Stomach (tissue), 9 donors: ENCODE data around the gene SLC23A3. TPM values are rescaled to one million over a fixed set of nuclear protein-coding genes. Genes with fewer than 3 reads are reported as not detected.

Experiments used
- DNase-seq, 2 donors: peaks; one replicate each; pipeline versions ENCODE4 v3.0.0 to v3.0.0-alpha.2; 2013 to 2019
- H3K27ac ChIP-seq, 5 donors: fragments of 200-600 bp in 4 of 5; sonication (generic) in 4 of 5; one replicate each; pipeline ENCODE4 v1.5.1; 2013 to 2019; ENCODE audit warnings: mild to moderate bottlenecking in 1 of 5, moderate library complexity in 1 of 5
- H3K27me3 ChIP-seq, 3 donors: fragments of 200-600 bp; sonication (generic); one replicate each; pipeline ENCODE4 v1.5.1; 2017 to 2019; ENCODE audit warnings: mixed run types in 1 of 3
- H3K36me3 ChIP-seq, 4 donors: fragments of 200-600 bp; sonication (generic); 1 replicate in 3 of 4; 2 replicates in 1 of 4; pipeline ENCODE4 v1.5.1; 2016 to 2019
- H3K4me1 ChIP-seq, 4 donors: fragments of 200-600 bp; sonication (generic); one replicate each; pipeline ENCODE4 v1.5.1; 2016 to 2019
- H3K4me3 ChIP-seq, 4 donors: fragments of 200-600 bp; sonication (generic) in 3 of 4; one replicate each; pipeline ENCODE4 v1.5.1; 2016 to 2019; ENCODE audit warnings: mild to moderate bottlenecking in 1 of 4
- H3K9me3 ChIP-seq, 4 donors: fragments of 200-600 bp; sonication (generic); one replicate each; pipeline ENCODE4 v1.5.1; 2016 to 2019
- CTCF ChIP-seq, 7 experiments: fragments of 450-650 bp in 4 of 7; fragments of 200-600 bp in 3 of 7; sonication (generic) in 3 of 7; IDR thresholded peaks; one replicate each; pipeline ENCODE4 v1.5.1; 2016 to 2019; ENCODE audit warnings: antibody characterized with exemption in 7 of 7, control low read depth in 2 of 7, mild to moderate bottlenecking in 1 of 7
- EP300 ChIP-seq: sonication (generic); formaldehyde crosslinking; IDR thresholded peaks from one replicate; pipeline ENCODE4 v1.6.1; 2017; ENCODE audit warnings: antibody characterized with exemption
- POLR2A ChIP-seq, 4 donors: fragments of 450-650 bp; IDR thresholded peaks; one replicate each; pipeline ENCODE4 v1.6.1; 2016; ENCODE audit warnings: antibody characterized with exemption in 4 of 4, control low read depth in 2 of 4, mild to moderate bottlenecking in 1 of 4, moderate library complexity in 1 of 4
- POLR2AphosphoS5 ChIP-seq, 3 donors: sonication (generic); formaldehyde crosslinking; IDR thresholded peaks; one replicate each; pipeline ENCODE4 v1.6.1; 2016; ENCODE audit warnings: antibody characterized with exemption in 3 of 3
- WGBS, 5 donors: extraction: QIAGEN DNeasy Blood & Tissue Kit in 3 of 5; methylation state at CpG; one replicate each; pipeline versions ENCODE4 v1.1.5 to v1.1.7; 2013 to 2018; 5-methylcytosine and 5-hydroxymethylcytosine counted together
- intact Hi-C: fragments of 100-400 bp; cut with DNase I; formaldehyde crosslinking; loops from one replicate; pipeline ENCODE4 v1.15.1; 2023; ENCODE audit warnings: low total_unique reads
- polyA plus RNA-seq, 3 donors: library from polyadenylated mRNA; stranded (reverse); fragments of 200-250 nt; gene quantifications; one replicate each; pipeline ENCODE4 v1.2.3, GENCODE V29; 2013
- total RNA-seq, 5 donors: library from RNA; depleted of rRNA; stranded (reverse); fragments of >200 nt; gene quantifications; one replicate each; pipeline versions ENCODE4 v1.1.0 to v1.2.3, GENCODE V29; 2014 to 2016
- donor health status: healthy with polysubstance abuse.
- donor health status: Bipolar disorder and iron deficiency.
- donor health status: healthy.

Gene SLC23A3
- total and polyA plus RNA-seq, 8 donors = 0.45 to 4.1 (median 0.92) TPM; not detected in 1

GRCh38 chr2:219180961-219181360 is 11.1 kb upstream of the SLC23A3 start:
- intact Hi-C loops = no loop called here
- no peak for DNase-seq
- Histone ChIP-seq H3K27ac (no peak overlapping the region), H3K4me3 (no peak overlapping the region), H3K36me3 (peaks cover 35 to 64% (median 60%) of the 10 kb centered on the region in 4 donors), H3K27me3 (no peaks in the 10 kb centered on the region), H3K9me3 (no peaks in the 10 kb centered on the region), H3K4me1 (peaks cover 12 to 39% (median 27%) of the 10 kb centered on the region in 4 donors)
- no peak for TF ChIP-seq EP300
- no peak for TF ChIP-seq CTCF (IDR thresholded peaks at IDR 0.05)
- no peak for TF ChIP-seq POLR2AphosphoS5 (IDR thresholded peaks at IDR 0.05)
- no peak for TF ChIP-seq POLR2A (IDR thresholded peaks at IDR 0.05)
- WGBS, 5 donors = 87 to 95% (median 91%) methylated on average over 5 of the region's 5 CpGs

GRCh38 chr2:219179601-219180465 is 10.0 kb upstream of the SLC23A3 start:
- TF ChIP-seq POLR2AphosphoS5 (IDR thresholded peaks at IDR 0.05) = no peak
- TF ChIP-seq POLR2A (IDR thresholded peaks at IDR 0.05) = no peak
- no peak for TF ChIP-seq CTCF (IDR thresholded peaks at IDR 0.05)
- no peak for TF ChIP-seq EP300
- Histone ChIP-seq H3K36me3 (peaks cover 35 to 59% (median 56%) of the 10 kb centered on the region in 4 donors), H3K4me1 (peaks cover 19 to 51% (median 38%) of the 10 kb centered on the region in 4 donors), H3K4me3 (peak overlapping the region in 1 of 4 donors; percentile 91), H3K27ac (no peak overlapping the region), H3K9me3 (no peaks in the 10 kb centered on the region), H3K27me3 (no peaks in the 10 kb centered on the region)
- 92 to 99% (median 95%) methylated on average over 9 of the region's 9 CpGs for WGBS, 5 donors
- intact Hi-C loops = no loop called here
- no peak for DNase-seq

GRCh38 chr2:219178377-219179175 is 8.7 kb upstream of the SLC23A3 start:
- Histone ChIP-seq H3K36me3 (peaks cover 47 to 61% (median 58%) of the 10 kb centered on the region in 4 donors), H3K27ac (peak overlapping the region; percentile 94 to 100 (median 99)), H3K4me3 (peak overlapping the region; percentile 77 to 91 (median 84)), H3K27me3 (no peaks in the 10 kb centered on the region), H3K4me1 (peaks cover 19 to 63% (median 49%) of the 10 kb centered on the region in 4 donors), H3K9me3 (no peaks in the 10 kb centered on the region)
- WGBS, 5 donors = 2 to 3% (median 2%) methylated on average over 23 to 45 of the region's 45 CpGs
- intact Hi-C loops = no loop called here
- DNase-seq = peak; percentile 50 to 78
- no peak for TF ChIP-seq EP300
- TF ChIP-seq POLR2A (IDR thresholded peaks at IDR 0.05) = no peak
- no peak for TF ChIP-seq POLR2AphosphoS5 (IDR thresholded peaks at IDR 0.05)
- no peak for TF ChIP-seq CTCF (IDR thresholded peaks at IDR 0.05)
